HK-2 (cell line): ENCODE data around the gene DHRS1.
"Not testable (repeated sequence)": the region's sequence is repeated elsewhere in the genome, so short reads cannot be mapped to it uniquely, and the experiment has no call there.

ENCODE experiments used
- DNase-seq: peaks from one replicate; pipeline ENCODE4 v3.0.0-alpha.2; 2018; ENCODE audit not compliant: unreplicated experiment

Gene DHRS1

GRCh38 chr14:24247422-24247821, 52.2 kb downstream of the DHRS1 start:
- DNase-seq: no peak

- no peak for DNase-seq
These were observed 52.8 kb downstream of the DHRS1 start for GRCh38 chr14:24246765-24247212.

GRCh38 chr14:24245350-24245749, 54.2 kb downstream of the DHRS1 start:
- DNase-seq: not testable (repeated sequence)

DNA sequence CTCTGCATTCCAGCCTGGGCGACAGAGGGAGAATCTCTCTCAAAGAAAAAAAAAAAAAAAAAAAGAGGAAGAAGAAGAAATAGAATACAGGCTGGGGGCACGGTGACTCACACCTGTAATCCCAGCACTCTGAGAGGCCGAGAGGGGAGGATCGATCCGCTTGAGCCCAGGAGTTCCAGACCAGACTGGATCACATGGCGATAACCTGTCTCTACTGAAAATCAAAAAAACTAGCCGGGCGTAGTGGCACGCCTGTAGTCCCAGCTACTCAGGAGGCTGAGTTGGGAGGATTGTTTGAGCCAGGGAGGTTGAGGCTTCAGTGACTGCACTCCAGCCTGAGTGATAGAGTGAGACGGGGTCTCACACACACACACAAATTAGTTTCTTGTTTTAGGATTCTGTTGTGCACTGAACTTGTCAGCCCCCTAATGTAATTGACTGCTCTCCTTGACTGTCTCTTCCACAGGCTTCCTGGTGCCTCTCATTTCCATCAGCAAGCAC, 56.2 kb downstream of the DHRS1 start:
- DNase-seq: peak; percentile 65

GRCh38 chr14:24241829-24242443, 57.6 kb downstream of the DHRS1 start:
- peak; percentile 91 for DNase-seq
